Stimulated activated CD8-positive, alpha-beta memory T cell treated with anti-CD3 and anti-CD28 coated beads, Interleukin-2, amount 100 ng/mL, for 48 hours (primary cell): ENCODE measurements around the gene PCDHGC5.

ENCODE experiments used
- DNase-seq, 2 donors: peaks; one replicate each; pipeline ENCODE4 v3.0.0-alpha.2; 2020; ENCODE audit warnings: low read depth in 2 of 2

The PCDHGC5 gene

DNA sequence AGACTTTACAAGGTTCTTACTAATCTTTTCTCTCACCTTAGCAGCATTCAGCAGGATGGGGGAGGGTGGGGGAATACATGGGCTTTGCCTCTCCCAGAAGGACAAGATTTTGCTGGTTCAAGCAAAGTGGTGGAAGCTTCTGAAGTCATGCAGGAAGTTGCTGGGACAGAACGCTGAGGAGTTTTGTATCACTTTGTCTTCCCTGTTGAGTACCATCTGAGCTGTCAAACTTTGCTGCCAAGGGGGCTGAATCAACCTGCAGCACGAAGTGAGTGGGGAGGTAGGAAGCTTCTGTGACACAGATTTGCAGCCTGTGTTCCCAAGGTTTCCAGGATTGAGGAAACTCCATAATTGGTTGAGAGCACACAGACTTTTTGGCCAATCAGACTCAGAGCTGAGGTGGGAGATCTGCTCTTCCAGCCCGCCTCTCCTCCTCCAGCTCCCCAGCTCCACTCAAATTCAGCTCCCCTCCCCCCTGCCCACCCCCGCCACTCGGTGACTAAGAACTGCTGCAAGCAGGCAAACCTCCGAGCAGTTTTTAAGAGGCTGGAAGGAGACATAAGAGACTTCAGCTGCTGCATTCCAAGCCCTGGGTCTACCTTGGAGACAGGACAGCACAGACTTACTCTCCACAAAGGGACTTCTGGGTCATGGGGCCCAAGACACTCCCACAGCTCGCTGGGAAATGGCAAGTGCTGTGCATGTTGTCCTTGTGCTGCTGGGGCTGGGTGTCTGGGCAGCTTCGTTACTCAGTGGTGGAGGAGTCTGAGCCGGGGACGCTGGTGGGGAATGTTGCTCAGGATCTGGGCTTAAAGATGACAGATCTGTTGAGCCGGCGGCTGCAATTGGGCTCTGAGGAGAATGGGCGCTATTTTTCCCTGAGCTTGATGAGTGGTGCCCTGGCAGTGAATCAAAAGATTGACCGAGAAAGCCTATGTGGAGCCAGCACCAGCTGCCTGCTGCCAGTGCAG, at the start of gene PCDHGC5:
Gene PCDHGC5, plus strand, starts transcription at position 491 of the 971 bp plus-strand sequence. Its CDS starts 160 bp downstream, at position 651.
- DNase-seq, result no peak

DNA sequence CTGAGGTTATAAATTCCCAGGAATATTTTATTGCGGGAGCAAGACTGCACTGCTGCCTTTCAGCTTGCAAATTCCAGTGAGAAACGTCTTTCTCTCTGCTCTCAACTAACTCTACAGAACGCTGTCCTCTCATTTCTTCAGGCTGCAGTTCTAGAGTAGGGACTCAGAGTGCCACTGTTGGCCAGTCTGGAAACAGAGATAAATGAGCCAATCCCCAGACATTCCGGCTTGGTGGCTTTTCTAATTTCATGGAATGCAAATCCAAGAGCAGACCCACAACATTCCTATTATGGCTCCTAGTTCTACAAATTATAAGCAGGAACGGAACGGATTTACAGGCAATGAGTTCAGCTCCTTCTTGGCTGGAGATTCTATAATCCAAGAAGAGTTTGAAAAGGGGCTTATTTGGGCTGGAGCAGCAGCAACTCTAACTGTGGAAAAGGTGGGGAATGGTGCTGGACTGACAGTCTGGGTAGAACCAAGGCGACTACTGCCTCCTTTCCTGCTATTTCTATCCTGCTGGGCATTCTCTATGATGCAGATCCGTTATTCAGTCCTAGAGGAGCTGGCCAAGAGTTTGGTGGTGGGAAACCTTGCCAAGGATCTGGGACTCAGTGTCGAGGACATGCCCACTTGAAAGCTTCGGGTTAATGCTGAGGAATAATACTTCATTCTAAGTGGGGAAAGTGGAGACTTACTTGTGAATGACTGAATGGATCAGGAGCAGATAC, 49.3 kb upstream of the PCDHGC5 start:
- DNase-seq, result no peak

- DNase-seq, result no peak
These were observed 48.5 kb upstream of the PCDHGC5 start for GRCh38 chr5:141440341-141440740.

DNA sequence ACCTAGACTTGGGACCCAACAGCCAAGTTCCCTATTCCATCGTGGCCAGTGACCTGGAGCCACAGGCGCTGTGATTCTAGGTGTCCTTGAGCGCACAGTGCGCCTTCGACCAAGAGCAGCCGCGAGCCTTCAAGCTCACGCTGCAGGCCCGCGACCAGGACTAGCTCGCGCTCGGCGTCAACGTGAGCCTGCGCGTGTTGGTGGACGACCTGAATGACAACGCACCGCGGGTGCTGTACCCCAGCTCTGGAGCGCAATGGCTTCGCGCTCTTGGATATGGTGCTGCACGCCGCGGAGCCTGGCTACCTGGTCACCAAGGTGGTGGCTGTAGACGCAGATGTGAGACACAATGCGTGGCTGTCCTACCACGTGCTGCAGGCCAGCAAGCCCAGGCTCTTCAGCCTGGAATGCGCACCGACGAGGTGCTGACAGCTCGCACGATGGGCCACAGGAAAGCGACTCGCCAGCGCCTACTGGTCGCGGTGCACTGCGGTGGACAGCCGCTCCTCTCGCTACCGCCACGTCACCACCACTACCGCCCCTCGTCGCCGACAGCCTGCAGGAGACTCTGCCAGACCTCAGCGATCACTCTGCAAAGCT, 47.2 kb upstream of the PCDHGC5 start:
- no peak for DNase-seq

GRCh38 chr5:141465351-141465750, 23.5 kb upstream of the PCDHGC5 start:
- no peak for DNase-seq

- peak; percentile 22 to 46 for DNase-seq
These were observed 13.2 kb upstream of the PCDHGC5 start, which contains the start of gene PCDHGC3 for GRCh38 chr5:141475625-141476131. TSS of gene PCDHGC3 (plus strand) at chr5:141475966. CDS start at chr5:141476117, 151 bp downstream.

- no peak for DNase-seq
These were observed 12.6 kb upstream of the PCDHGC5 start for GRCh38 chr5:141476132-141476911.

GRCh38 chr5:141477044-141477575, 11.8 kb upstream of the PCDHGC5 start:
- no peak for DNase-seq

DNA sequence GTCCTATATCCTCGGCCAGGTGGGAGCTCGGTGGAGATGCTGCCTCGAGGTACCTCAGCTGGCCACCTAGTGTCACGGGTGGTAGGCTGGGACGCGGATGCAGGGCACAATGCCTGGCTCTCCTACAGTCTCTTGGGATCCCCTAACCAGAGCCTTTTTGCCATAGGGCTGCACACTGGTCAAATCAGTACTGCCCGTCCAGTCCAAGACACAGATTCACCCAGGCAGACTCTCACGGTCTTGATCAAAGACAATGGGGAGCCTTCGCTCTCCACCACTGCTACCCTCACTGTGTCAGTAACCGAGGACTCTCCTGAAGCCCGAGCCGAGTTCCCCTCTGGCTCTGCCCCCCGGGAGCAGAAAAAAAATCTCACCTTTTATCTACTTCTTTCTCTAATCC, 11.1 kb upstream of the PCDHGC5 start:
- no peak for DNase-seq

- no peak for DNase-seq
These were observed 10.4 kb upstream of the PCDHGC5 start for GRCh38 chr5:141478321-141478945.

DNA sequence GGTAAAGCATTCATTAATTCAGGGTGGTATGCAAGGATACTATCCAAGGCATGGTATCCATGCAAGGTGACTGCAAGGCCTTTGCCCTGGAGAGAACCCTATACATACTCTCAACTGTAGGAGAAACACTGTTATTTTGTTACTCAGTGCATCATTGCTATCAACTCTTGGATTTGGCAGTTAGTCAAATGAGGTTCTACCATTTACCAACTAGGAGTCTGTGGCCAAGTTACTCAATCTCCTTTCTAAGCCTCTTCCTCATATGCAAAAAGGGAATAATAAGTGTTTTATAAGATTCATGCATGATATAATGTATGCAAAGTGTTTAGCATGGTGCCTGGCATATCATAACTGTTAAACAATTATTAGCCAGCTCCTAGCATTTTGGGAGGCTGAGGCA, 9.1 kb upstream of the PCDHGC5 start:
- no peak for DNase-seq

- DNase-seq, result no peak
These were observed 5.0 kb upstream of the PCDHGC5 start for GRCh38 chr5:141483902-141484301.

DNA sequence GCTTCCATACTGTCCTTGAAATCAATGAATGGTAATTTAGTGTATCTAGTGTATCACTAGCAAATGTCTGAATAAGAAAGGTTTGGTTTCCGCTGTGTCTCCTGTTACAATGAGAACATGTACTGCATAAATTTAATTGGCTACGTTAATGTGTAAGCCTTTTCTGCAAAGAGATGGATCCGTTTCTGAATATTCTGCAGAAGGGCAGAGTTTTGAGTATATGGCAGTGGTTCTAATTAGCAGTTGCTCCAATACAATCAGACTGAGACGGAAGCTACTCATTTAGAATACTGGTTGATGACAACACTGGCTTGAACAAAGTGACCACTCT, 4.6 kb upstream of the PCDHGC5 start:
- no peak for DNase-seq

GRCh38 chr5:141484641-141485311, 4.1 kb upstream of the PCDHGC5 start, which contains the start of gene PCDHGC4:
TSS of gene PCDHGC4 (plus strand) at chr5:141485030. CDS start at chr5:141485174, 144 bp downstream.
- DNase-seq, result no peak

GRCh38 chr5:141485321-141486055, 3.4 kb upstream of the PCDHGC5 start:
- DNase-seq, result no peak

- no peak for DNase-seq
These were observed 2.8 kb upstream of the PCDHGC5 start for GRCh38 chr5:141486091-141486490.

GRCh38 chr5:141487131-141487530, 1.8 kb upstream of the PCDHGC5 start:
- no peak for DNase-seq

DNA sequence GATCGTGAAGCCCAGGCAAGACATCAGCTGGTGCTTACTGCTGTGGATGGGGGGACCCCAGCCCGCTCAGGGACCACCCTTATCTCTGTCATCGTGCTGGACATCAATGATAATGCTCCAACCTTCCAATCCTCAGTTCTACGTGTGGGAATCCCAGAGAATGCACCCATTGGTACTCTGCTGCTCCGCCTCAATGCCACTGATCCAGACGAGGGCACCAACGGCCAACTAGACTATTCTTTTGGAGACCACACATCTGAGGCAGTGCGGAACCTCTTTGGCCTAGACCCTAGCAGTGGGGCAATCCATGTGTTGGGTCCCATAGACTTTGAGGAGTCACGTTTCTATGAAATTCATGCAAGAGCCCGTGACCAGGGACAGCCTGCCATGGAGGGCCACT, 960 bp downstream of the PCDHGC5 start:
- DNase-seq, result no peak

DNA sequence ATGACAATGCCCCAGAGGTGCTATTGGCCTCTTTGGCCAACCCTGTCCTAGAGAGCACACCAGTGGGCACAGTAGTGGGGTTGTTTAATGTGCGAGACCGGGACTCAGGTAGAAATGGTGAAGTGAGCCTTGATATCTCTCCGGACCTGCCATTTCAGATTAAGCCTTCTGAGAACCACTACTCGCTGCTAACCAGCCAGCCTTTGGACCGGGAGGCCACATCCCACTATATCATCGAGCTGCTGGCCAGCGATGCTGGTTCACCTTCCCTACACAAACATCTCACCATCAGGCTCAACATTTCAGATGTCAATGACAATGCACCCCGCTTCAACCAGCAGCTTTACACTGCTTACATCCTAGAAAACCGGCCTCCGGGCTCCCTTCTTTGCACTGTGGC, 1.4 kb downstream of the PCDHGC5 start:
- DNase-seq, result no peak
